SK-N-SH (cell line): Measurements from ENCODE around the gene ZBTB37. TPM values are rescaled to one million over a fixed set of nuclear protein-coding genes. Genes with fewer than 3 reads are reported as not detected.

Experiments used
- CTCF ChIA-PET: fragments of 300-600, 350-600 bp; formaldehyde crosslinking; extraction: SDS; loops from one replicate; lab custom pipeline; 2021; lab: Yijun Ruan, JAX
- POLR2A ChIA-PET: fragments of 350-600 bp; sonication (Branson Sonifier 250); formaldehyde crosslinking; extraction: SDS; loops from one replicate; lab custom pipeline; 2020; ENCODE audit warnings: antibody characterized with exemption, inconsistent platforms; lab: Yijun Ruan, JAX
- DNase-seq: peaks from one replicate; pipeline ENCODE4 v3.0.0; 2012
- H2AFZ ChIP-seq: fragments of 200-600 bp; sonication (generic); 2 replicates; pipeline ENCODE4 v1.8.1; 2016; ENCODE audit warnings: antibody characterized with exemption, mild to moderate bottlenecking, low read depth
- H3F3A ChIP-seq: fragments of 200-600 bp; sonication (generic); replicated peaks from 2 replicates; pipeline ENCODE3; 2016; ENCODE audit warnings: antibody characterized with exemption, mild to moderate bottlenecking; ENCODE audit not compliant: insufficient read depth
- H3K27ac ChIP-seq, 2 experiments: fragments of 200-500 bp in 1 of 2; fragments of 200-600 bp in 1 of 2; sonication (Bioruptor generic) in 1 of 2; sonication (generic), shearing (Covaris generic) in 1 of 2; 2 replicates each; pipeline versions ENCODE4 v1.5.1 to v1.6.1; 2014 to 2016; ENCODE audit warnings: low read depth in 2 of 2, inconsistent platforms in 1 of 2, low read length in 1 of 2, mild to moderate bottlenecking in 1 of 2, mixed read lengths in 1 of 2
- H3K27me3 ChIP-seq: fragments of 200-600 bp; sonication (generic), shearing (Covaris generic); 2 replicates; pipeline ENCODE4 v1.6.1; 2016; ENCODE audit warnings: mixed run types; ENCODE audit not compliant: insufficient read depth
- H3K36me3 ChIP-seq, 2 experiments: fragments of 200-500 bp in 1 of 2; fragments of 200-600 bp in 1 of 2; sonication (Bioruptor generic) in 1 of 2; sonication (generic) in 1 of 2; replicated peaks in 1 of 2; 2 replicates each; pipeline versions ENCODE3 to v1.5.1; 2014 to 2016; ENCODE audit warnings: low read length in 1 of 2, mild to moderate bottlenecking in 1 of 2; ENCODE audit not compliant: insufficient read depth in 2 of 2, control insufficient read depth in 1 of 2
- H3K4me1 ChIP-seq, 2 experiments: fragments of 200-500 bp in 1 of 2; fragments of 200-600 bp in 1 of 2; sonication (Bioruptor generic) in 1 of 2; sonication (generic), shearing (Covaris generic) in 1 of 2; 2 replicates each; pipeline versions ENCODE4 v1.5.1 to v1.6.1; 2014 to 2016; ENCODE audit warnings: low read depth in 1 of 2, low read length in 1 of 2, mixed run types in 1 of 2; ENCODE audit not compliant: insufficient read depth in 2 of 2, control insufficient read depth in 1 of 2
- H3K4me2 ChIP-seq: fragments of 200-600 bp; sonication (generic), shearing (Covaris generic); 2 replicates; pipeline ENCODE4 v1.6.1; 2017; ENCODE audit warnings: mixed run types
- H3K4me3 ChIP-seq, 2 experiments: fragments of 200-500 bp in 1 of 2; fragments of 200-600 bp in 1 of 2; sonication (Bioruptor generic) in 1 of 2; sonication (generic), shearing (Covaris generic) in 1 of 2; 2 replicates each; pipeline versions ENCODE4 v1.5.1 to v1.8.1; 2014 to 2016; ENCODE audit warnings: low read depth in 2 of 2, inconsistent platforms in 1 of 2, low read length in 1 of 2, mild to moderate bottlenecking in 1 of 2, mixed read lengths in 1 of 2, moderate library complexity in 1 of 2
- H3K79me2 ChIP-seq: fragments of 200-600 bp; sonication (generic); 2 replicates; pipeline ENCODE4 v1.8.1; 2017; ENCODE audit warnings: mild to moderate bottlenecking; ENCODE audit not compliant: insufficient read depth
- H3K9ac ChIP-seq: fragments of 200-600 bp; sonication (generic); 2 replicates; pipeline ENCODE4 v1.6.1; 2017; ENCODE audit warnings: mixed run types
- H3K9me2 ChIP-seq: fragments of 200-600 bp; sonication (generic); 2 replicates; pipeline ENCODE4 v1.6.1; 2017; ENCODE audit warnings: mixed run types
- H3K9me3 ChIP-seq: fragments of 200-600 bp; sonication (generic); 2 replicates; pipeline ENCODE4 v1.6.1; 2017; ENCODE audit warnings: mixed run types, mild to moderate bottlenecking, moderate library complexity
- H4K20me1 ChIP-seq: fragments of 200-600 bp; sonication (generic); 2 replicates; pipeline ENCODE4 v1.6.1; 2017; ENCODE audit warnings: mild to moderate bottlenecking, mixed run types; ENCODE audit not compliant: insufficient read depth
- CHD2 ChIP-seq: fragments of 150-350 bp; IDR thresholded peaks from 2 replicates; pipeline ENCODE4 v1.6.1; 2018; ENCODE audit warnings: low read length; ENCODE audit not compliant: partially characterized antibody
- ELF1 ChIP-seq: IDR thresholded peaks from 2 replicates; pipeline ENCODE4 v1.4.0; 2012
- EP300 ChIP-seq, 2 experiments: IDR thresholded peaks; 2 replicates each; pipeline versions ENCODE4 v1.4.0 to v1.6.1; 2012; ENCODE audit warnings: borderline replicate concordance in 1 of 2, low read depth in 1 of 2, low read length in 1 of 2
- EZH2phosphoT487 ChIP-seq: fragments of 200-600 bp; sonication (generic); IDR thresholded peaks from 2 replicates; pipeline ENCODE4 v1.6.1; 2017; ENCODE audit warnings: low read depth, mixed run types, mild to moderate bottlenecking, antibody characterized with exemption, moderate library complexity, borderline replicate concordance
- FOSL2 ChIP-seq: IDR thresholded peaks from 2 replicates; pipeline ENCODE4 v1.4.0; 2012; ENCODE audit warnings: low read depth, mild to moderate bottlenecking, moderate library complexity, borderline replicate concordance
- FOXJ3 ChIP-seq: sonication (generic); formaldehyde crosslinking; IDR thresholded peaks from 2 replicates; pipeline ENCODE4 v1.5.1; 2020; ENCODE audit warnings: mild to moderate bottlenecking, missing genetic modification reagents
- FOXM1 ChIP-seq: IDR thresholded peaks from 2 replicates; pipeline ENCODE4 v1.4.0; 2012; ENCODE audit warnings: low read depth, mild to moderate bottlenecking
- GABPA ChIP-seq: IDR thresholded peaks from 2 replicates; pipeline ENCODE4 v1.4.0; 2012; ENCODE audit warnings: low read depth, mild to moderate bottlenecking
- GATA2 ChIP-seq: sonication (generic); formaldehyde crosslinking; IDR thresholded peaks from 2 replicates; pipeline ENCODE4 v1.5.0; 2020; ENCODE audit warnings: mild to moderate bottlenecking, missing genetic modification reagents
- JUND ChIP-seq: IDR thresholded peaks from 2 replicates; pipeline ENCODE4 v1.4.0; 2012
- MEF2A ChIP-seq: IDR thresholded peaks from 2 replicates; pipeline ENCODE4 v1.4.0; 2012; ENCODE audit warnings: low read depth, borderline replicate concordance
- MXI1 ChIP-seq: IDR thresholded peaks from 2 replicates; pipeline ENCODE4 v1.6.1; 2012; ENCODE audit warnings: mild to moderate bottlenecking, low read depth, low read length, improper control_type of control experiment
- NFIC ChIP-seq: IDR thresholded peaks from 2 replicates; pipeline ENCODE4 v1.4.0; 2012; ENCODE audit warnings: borderline replicate concordance
- NRF1 ChIP-seq: IDR thresholded peaks from 2 replicates; pipeline ENCODE4 v1.6.1; 2012; ENCODE audit warnings: low read depth, mild to moderate bottlenecking, low read length
- POLR2AphosphoS5 ChIP-seq: IDR thresholded peaks from 2 replicates; pipeline ENCODE4 v1.6.1; 2012; ENCODE audit warnings: low read depth, low read length
- RAD21 ChIP-seq: IDR thresholded peaks from 2 replicates; pipeline ENCODE4 v1.6.1; 2012; ENCODE audit warnings: mild to moderate bottlenecking, low read length
- REST ChIP-seq: IDR thresholded peaks from 2 replicates; pipeline ENCODE4 v1.6.1; 2012; ENCODE audit warnings: mild to moderate bottlenecking, low read depth, low read length, moderate library complexity
- RFX5 ChIP-seq: IDR thresholded peaks from 2 replicates; pipeline ENCODE4 v1.6.1; 2012; ENCODE audit warnings: mild to moderate bottlenecking, improper control_type of control experiment, low read length
- RXRA ChIP-seq: IDR thresholded peaks from 2 replicates; pipeline ENCODE4 v1.4.0; 2012; ENCODE audit warnings: low read depth, mild to moderate bottlenecking, borderline replicate concordance
- SIN3A ChIP-seq: IDR thresholded peaks from 2 replicates; pipeline ENCODE4 v1.6.1; 2012; ENCODE audit warnings: low read depth, mild to moderate bottlenecking, low read length, moderate library complexity, borderline replicate concordance
- SMC3 ChIP-seq: IDR thresholded peaks from 2 replicates; pipeline ENCODE4 v1.6.1; 2012; ENCODE audit warnings: low read depth, low read length, improper control_type of control experiment
- TCF12 ChIP-seq: IDR thresholded peaks from 2 replicates; pipeline ENCODE4 v1.4.0; 2012
- YY1 ChIP-seq: IDR thresholded peaks from 2 replicates; pipeline ENCODE4 v1.4.0; 2012; ENCODE audit warnings: low read depth, mild to moderate bottlenecking
- WGBS: methylation state at CpG from one replicate; pipeline ENCODE4 v1.1.6; 2017; ENCODE audit warnings: low lambda C conversion rate; 5-methylcytosine and 5-hydroxymethylcytosine counted together
- polyA plus RNA-seq, 3 experiments: library from polyadenylated mRNA; depleted of rRNA; stranded (reverse); fragments of >200 nt; gene quantifications; 2 replicates each; pipeline ENCODE4 v1.2.3, GENCODE V29; 2012
- TF ChIP-seq, protein P1 (sequence below): IDR thresholded peaks from 2 replicates; pipeline ENCODE4 v1.4.0; 2012; ENCODE audit warnings: low read depth
- TF ChIP-seq, protein P2 (sequence below): IDR thresholded peaks from 2 replicates; pipeline ENCODE4 v1.4.0; 2012; ENCODE audit warnings: low read depth, borderline replicate concordance

Gene ZBTB37
- polyA plus RNA-seq (2012; rRNA removed), result 0.89 and 1.2 TPM in 2 replicates
- polyA plus RNA-seq (2012; cell fraction: cytosol; rRNA removed), result 0.73 and 0.75 TPM in 2 replicates
- polyA plus RNA-seq (2012; cell fraction: nucleus; rRNA removed), result 1.6 and 3.4 TPM in 2 replicates

- no peaks in the 10 kb centered on the region for H3K27me3 ChIP-seq
- H3K36me3 ChIP-seq, result peaks cover 54 to 60% of the 10 kb centered on the region in 2 experiments
- ChIA-PET CTCF (interaction anchor here (1.0 to 1.6 kb wide), 2 partner anchors 154 to 437 kb away, joined by 3 to 4 read pairs; partner anchors contain the start of gene RC3H1), POLR2A (interaction anchor here (0.6 to 2.5 kb wide), 23 partner anchors 8 to 390 kb away, joined by 3 to 14 read pairs (median 3); partner anchors contain the start of genes CENPL, DARS2, KLHL20 and RC3H1)
- H3K27ac ChIP-seq, result peak within 1 kb of the TSS; percentile 74 to 97
- H3K4me2 ChIP-seq, result peak within 1 kb of the TSS; percentile 79
- H3K9me2 ChIP-seq, result no peaks in the 10 kb centered on the region
- H3K4me3 ChIP-seq, result peak within 1 kb of the TSS; percentile 82 to 90
- H2AFZ ChIP-seq, result peak within 1 kb of the TSS; percentile 67
- H3K4me1 ChIP-seq, result peaks cover 11 to 38% of the 10 kb centered on the region in 2 experiments; a peak in 3 of 4 replicates
- H3F3A ChIP-seq, result peaks cover 55% of the 10 kb centered on the region
- H4K20me1 ChIP-seq, result peaks cover 38% of the 10 kb centered on the region
- H3K9ac ChIP-seq, result peak within 1 kb of the TSS; percentile 79
- no peaks in the 10 kb centered on the region for H3K9me3 ChIP-seq
- TF ChIP-seq EP300 (IDR thresholded peaks at IDR 0.05; ENCODE audit: borderline replicate concordance in 1 of 2, low read depth in 1 of 2, low read length in 1 of 2), result peak in 1 of 2 experiments; percentile 15; a peak in 1 of 4 replicates
- peak; percentile 30; the same call in 1 of the 2 replicates for TF ChIP-seq TCF12
- no peak for TF ChIP-seq FOXM1
- TF ChIP-seq NFIC, result no peak
- no peak for TF ChIP-seq GATA2
- TF ChIP-seq POLR2AphosphoS5, result no peak
- TF ChIP-seq MEF2A, result no peak
- TF ChIP-seq SMC3, result no peak
- TF ChIP-seq MXI1, result peak; percentile 28; the same call in 1 of the 2 replicates
- no peak for TF ChIP-seq FOSL2
- peak; percentile 72 for TF ChIP-seq ELF1
- no peak for TF ChIP-seq JUND
- peak; percentile 53 for TF ChIP-seq REST
- no peak for TF ChIP-seq RFX5
- TF ChIP-seq YY1, result no peak; the same call in 1 of the 2 replicates
- no peak for TF ChIP-seq NRF1
- no peak for TF ChIP-seq EZH2phosphoT487
- TF ChIP-seq, protein P1, sequence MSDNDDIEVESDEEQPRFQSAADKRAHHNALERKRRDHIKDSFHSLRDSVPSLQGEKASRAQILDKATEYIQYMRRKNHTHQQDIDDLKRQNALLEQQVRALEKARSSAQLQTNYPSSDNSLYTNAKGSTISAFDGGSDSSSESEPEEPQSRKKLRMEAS, result no peak; the same call in 1 of the 2 replicates
- TF ChIP-seq, protein P2, sequence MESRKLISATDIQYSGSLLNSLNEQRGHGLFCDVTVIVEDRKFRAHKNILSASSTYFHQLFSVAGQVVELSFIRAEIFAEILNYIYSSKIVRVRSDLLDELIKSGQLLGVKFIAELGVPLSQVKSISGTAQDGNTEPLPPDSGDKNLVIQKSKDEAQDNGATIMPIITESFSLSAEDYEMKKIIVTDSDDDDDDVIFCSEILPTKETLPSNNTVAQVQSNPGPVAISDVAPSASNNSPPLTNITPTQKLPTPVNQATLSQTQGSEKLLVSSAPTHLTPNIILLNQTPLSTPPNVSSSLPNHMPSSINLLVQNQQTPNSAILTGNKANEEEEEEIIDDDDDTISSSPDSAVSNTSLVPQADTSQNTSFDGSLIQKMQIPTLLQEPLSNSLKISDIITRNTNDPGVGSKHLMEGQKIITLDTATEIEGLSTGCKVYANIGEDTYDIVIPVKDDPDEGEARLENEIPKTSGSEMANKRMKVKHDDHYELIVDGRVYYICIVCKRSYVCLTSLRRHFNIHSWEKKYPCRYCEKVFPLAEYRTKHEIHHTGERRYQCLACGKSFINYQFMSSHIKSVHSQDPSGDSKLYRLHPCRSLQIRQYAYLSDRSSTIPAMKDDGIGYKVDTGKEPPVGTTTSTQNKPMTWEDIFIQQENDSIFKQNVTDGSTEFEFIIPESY, result no peak
- peak; percentile 93 for TF ChIP-seq GABPA
- peak; percentile 84 for TF ChIP-seq CHD2
- no peak for TF ChIP-seq SIN3A
- no peak for TF ChIP-seq RXRA
- TF ChIP-seq RAD21, result no peak
- no peak for TF ChIP-seq FOXJ3 (CRISPR knock-in tag)
- H3K79me2 ChIP-seq, result peaks cover 47% of the 10 kb centered on the region
- DNase-seq, result peak; percentile 92
- WGBS, result 2% methylated on average over 36 of the region's 53 CpGs
Observed at GRCh38 chr1:173868266-173869020, at the start of gene ZBTB37. Gene ZBTB37 (plus strand): TSS chr1:173868380. CDS start chr1:173870226, 1,846 bp downstream.
